IMR-90 (cell line): ENCODE measurements around the gene CELSR1.

Experiments used
- BHLHE40 ChIP-seq: fragments of 150-350 bp; IDR thresholded peaks from 2 replicates; pipeline ENCODE4 v1.6.1; 2016; ENCODE audit warnings: mild to moderate bottlenecking, low read depth, low read length
- FOS ChIP-seq: fragments of 150-350 bp; IDR thresholded peaks from 2 replicates; pipeline ENCODE4 v1.6.1; 2016; ENCODE audit warnings: low read depth, low read length
- MAZ ChIP-seq: IDR thresholded peaks from 2 replicates; pipeline ENCODE4 v1.6.1; 2012; ENCODE audit warnings: low read depth, mild to moderate bottlenecking, low read length, improper control_type of control experiment, moderate library complexity, borderline replicate concordance
- MXI1 ChIP-seq: IDR thresholded peaks from 2 replicates; pipeline ENCODE4 v1.6.1; 2012; ENCODE audit warnings: low read depth, mild to moderate bottlenecking, low read length, moderate library complexity, borderline replicate concordance
- POLR2A ChIP-seq: IDR thresholded peaks from 2 replicates; pipeline ENCODE4 v1.6.1; 2012; ENCODE audit warnings: mild to moderate bottlenecking, low read depth, low read length
- SMC3 ChIP-seq: fragments of 150-350 bp; IDR thresholded peaks from 2 replicates; pipeline ENCODE4 v1.6.1; 2016; ENCODE audit warnings: low read depth, mild to moderate bottlenecking, antibody characterized with exemption, low read length, moderate library complexity
- TF ChIP-seq, protein P1 (sequence below): conservative IDR thresholded peaks from 2 replicates; pipeline ENCODE4 v1.5.1; 2012; ENCODE audit warnings: mild to moderate bottlenecking, low read depth, low read length, improper control_type of control experiment
- TF ChIP-seq, protein P2 (sequence below): fragments of 150-350 bp; IDR thresholded peaks from 2 replicates; pipeline ENCODE4 v1.6.1; 2017; ENCODE audit warnings: mild to moderate bottlenecking, antibody characterized with exemption, low read length, low read depth
- TF ChIP-seq, protein P3 (sequence below): fragments of 150-350 bp; IDR thresholded peaks from 2 replicates; pipeline ENCODE4 v1.6.1; 2016; ENCODE audit warnings: low read depth, mild to moderate bottlenecking, low read length, moderate library complexity, borderline replicate concordance

DNA sequence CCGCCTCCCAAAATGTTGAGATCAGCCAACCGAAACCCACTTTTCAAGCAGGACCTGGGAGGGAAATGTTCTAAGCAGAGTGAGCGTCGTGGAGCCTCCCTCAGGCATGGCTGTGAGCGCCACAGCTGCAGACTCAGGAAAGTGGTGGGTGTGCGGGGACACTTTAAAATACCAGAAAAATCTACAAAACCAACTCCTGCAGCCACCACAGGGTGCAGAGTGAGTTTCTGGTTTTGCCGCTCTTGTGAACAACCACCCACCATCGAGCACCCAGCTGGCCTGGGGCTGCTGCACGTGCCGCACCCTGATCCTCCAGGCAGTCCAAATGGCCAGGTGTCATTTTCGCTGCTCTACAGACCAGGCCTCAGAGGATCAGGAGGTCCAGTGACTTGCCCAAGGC is 46.9 kb downstream of the CELSR1 start:
- TF ChIP-seq, protein P1, sequence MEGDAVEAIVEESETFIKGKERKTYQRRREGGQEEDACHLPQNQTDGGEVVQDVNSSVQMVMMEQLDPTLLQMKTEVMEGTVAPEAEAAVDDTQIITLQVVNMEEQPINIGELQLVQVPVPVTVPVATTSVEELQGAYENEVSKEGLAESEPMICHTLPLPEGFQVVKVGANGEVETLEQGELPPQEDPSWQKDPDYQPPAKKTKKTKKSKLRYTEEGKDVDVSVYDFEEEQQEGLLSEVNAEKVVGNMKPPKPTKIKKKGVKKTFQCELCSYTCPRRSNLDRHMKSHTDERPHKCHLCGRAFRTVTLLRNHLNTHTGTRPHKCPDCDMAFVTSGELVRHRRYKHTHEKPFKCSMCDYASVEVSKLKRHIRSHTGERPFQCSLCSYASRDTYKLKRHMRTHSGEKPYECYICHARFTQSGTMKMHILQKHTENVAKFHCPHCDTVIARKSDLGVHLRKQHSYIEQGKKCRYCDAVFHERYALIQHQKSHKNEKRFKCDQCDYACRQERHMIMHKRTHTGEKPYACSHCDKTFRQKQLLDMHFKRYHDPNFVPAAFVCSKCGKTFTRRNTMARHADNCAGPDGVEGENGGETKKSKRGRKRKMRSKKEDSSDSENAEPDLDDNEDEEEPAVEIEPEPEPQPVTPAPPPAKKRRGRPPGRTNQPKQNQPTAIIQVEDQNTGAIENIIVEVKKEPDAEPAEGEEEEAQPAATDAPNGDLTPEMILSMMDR: no peak
- TF ChIP-seq POLR2A (no peak), MAZ (no peak), FOS (no peak), BHLHE40 (no peak), SMC3 (no peak), MXI1 (no peak)
- TF ChIP-seq, protein P2, sequence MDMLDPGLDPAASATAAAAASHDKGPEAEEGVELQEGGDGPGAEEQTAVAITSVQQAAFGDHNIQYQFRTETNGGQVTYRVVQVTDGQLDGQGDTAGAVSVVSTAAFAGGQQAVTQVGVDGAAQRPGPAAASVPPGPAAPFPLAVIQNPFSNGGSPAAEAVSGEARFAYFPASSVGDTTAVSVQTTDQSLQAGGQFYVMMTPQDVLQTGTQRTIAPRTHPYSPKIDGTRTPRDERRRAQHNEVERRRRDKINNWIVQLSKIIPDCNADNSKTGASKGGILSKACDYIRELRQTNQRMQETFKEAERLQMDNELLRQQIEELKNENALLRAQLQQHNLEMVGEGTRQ: no peak
- TF ChIP-seq, protein P3, sequence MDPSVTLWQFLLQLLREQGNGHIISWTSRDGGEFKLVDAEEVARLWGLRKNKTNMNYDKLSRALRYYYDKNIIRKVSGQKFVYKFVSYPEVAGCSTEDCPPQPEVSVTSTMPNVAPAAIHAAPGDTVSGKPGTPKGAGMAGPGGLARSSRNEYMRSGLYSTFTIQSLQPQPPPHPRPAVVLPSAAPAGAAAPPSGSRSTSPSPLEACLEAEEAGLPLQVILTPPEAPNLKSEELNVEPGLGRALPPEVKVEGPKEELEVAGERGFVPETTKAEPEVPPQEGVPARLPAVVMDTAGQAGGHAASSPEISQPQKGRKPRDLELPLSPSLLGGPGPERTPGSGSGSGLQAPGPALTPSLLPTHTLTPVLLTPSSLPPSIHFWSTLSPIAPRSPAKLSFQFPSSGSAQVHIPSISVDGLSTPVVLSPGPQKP: no peak
